ENCODE measurements around the gene RNF144B. TPM values are rescaled to one million over a fixed set of nuclear protein-coding genes. Genes with fewer than 3 reads are reported as not detected.

The RNF144B gene
- total RNA-seq, 2 donors from 2014 or later = 1.4 to 1.5 TPM

GRCh38 chr6:18342223-18342622, 44.9 kb upstream of the RNF144B start:
- Mint-ChIP-seq H3K4me3 (no peak overlapping the region), H3K9me3 (no peaks in the 10 kb centered on the region), H3K27me3 (ENCODE audit: insufficient read depth) (no peaks in the 10 kb centered on the region), H3K4me1 (peaks cover 5% of the 10 kb centered on the region), H3K27ac (no peak overlapping the region), H3K36me3 (ENCODE audit: low read depth) (no peaks in the 10 kb centered on the region)
- no peak for DNase-seq
- no peak overlapping the region for H3K4me3 ChIP-seq (ENCODE audit: low read length)
- H3K27ac ChIP-seq (ENCODE audit: low read depth, low read length) = no peak overlapping the region
- no peaks in the 10 kb centered on the region for H3K27me3 ChIP-seq (ENCODE audit: control insufficient read depth, insufficient read depth, low read length, poor library complexity, severe bottlenecking)
- WGBS, 2 experiments (ENCODE audit: insufficient coverage in 1 of 2, insufficient read length in 1 of 2) = 67% methylated on average over 3 of the region's 3 CpGs; no CpG with 5 or more reads in 1 of the 2 experiments
- no peaks in the 10 kb centered on the region for H3K9me3 ChIP-seq (ENCODE audit: control insufficient read depth, low read length)
- no peaks in the 10 kb centered on the region for H3K36me3 ChIP-seq (ENCODE audit: control insufficient read depth, insufficient read depth, low read length)
- H3K4me1 ChIP-seq (ENCODE audit: control insufficient read depth, insufficient read depth, low read length) = no peaks in the 10 kb centered on the region
- no peak for TF ChIP-seq CTCF (conservative IDR thresholded peaks at IDR 0.05)
- no peak overlapping the region for H3K9ac ChIP-seq (ENCODE audit: extremely low read depth, low read length, poor library complexity, severe bottlenecking)

- no peak overlapping the region for H3K9ac ChIP-seq (ENCODE audit: extremely low read depth, low read length, poor library complexity, severe bottlenecking)
Measured at GRCh38 chr6:18343741-18344140, 43.4 kb upstream of the RNF144B start.

GRCh38 chr6:18347021-18347577, 40.1 kb upstream of the RNF144B start:
- WGBS, 2 experiments (ENCODE audit: insufficient coverage in 1 of 2, insufficient read length in 1 of 2) = 91 to 95% methylated on average over 3 to 4 of the region's 4 CpGs
- no peaks in the 10 kb centered on the region for H3K36me3 ChIP-seq (ENCODE audit: control insufficient read depth, insufficient read depth, low read length)
- Mint-ChIP-seq H3K4me3 (no peak overlapping the region), H3K9me3 (no peaks in the 10 kb centered on the region), H3K4me1 (no peaks in the 10 kb centered on the region), H3K27me3 (ENCODE audit: insufficient read depth) (no peaks in the 10 kb centered on the region), H3K36me3 (ENCODE audit: low read depth) (no peaks in the 10 kb centered on the region), H3K27ac (no peak overlapping the region)
- H3K27ac ChIP-seq (ENCODE audit: low read depth, low read length) = no peak overlapping the region
- H3K4me1 ChIP-seq (ENCODE audit: control insufficient read depth, insufficient read depth, low read length) = no peaks in the 10 kb centered on the region
- no peak overlapping the region for H3K9ac ChIP-seq (ENCODE audit: extremely low read depth, low read length, poor library complexity, severe bottlenecking)
- H3K27me3 ChIP-seq (ENCODE audit: control insufficient read depth, insufficient read depth, low read length, poor library complexity, severe bottlenecking) = peaks cover 9% of the 10 kb centered on the region
- H3K4me3 ChIP-seq (ENCODE audit: low read length) = no peak overlapping the region
- no peak for TF ChIP-seq CTCF (conservative IDR thresholded peaks at IDR 0.05)
- no peaks in the 10 kb centered on the region for H3K9me3 ChIP-seq (ENCODE audit: control insufficient read depth, low read length)
- no peak for DNase-seq

More at GRCh38 chr6:18343741-18344140, 43.4 kb upstream of the RNF144B start:
- TF ChIP-seq CTCF (conservative IDR thresholded peaks at IDR 0.05) = no peak
- Mint-ChIP-seq H3K36me3 (ENCODE audit: low read depth) (no peaks in the 10 kb centered on the region), H3K4me1 (peaks cover 5% of the 10 kb centered on the region), H3K4me3 (no peak overlapping the region), H3K27me3 (ENCODE audit: insufficient read depth) (no peaks in the 10 kb centered on the region), H3K9me3 (no peaks in the 10 kb centered on the region), H3K27ac (no peak overlapping the region)
- no peaks in the 10 kb centered on the region for H3K27me3 ChIP-seq (ENCODE audit: control insufficient read depth, insufficient read depth, low read length, poor library complexity, severe bottlenecking)
- WGBS, 2 experiments (ENCODE audit: insufficient coverage in 1 of 2, insufficient read length in 1 of 2) = 79 to 100% methylated on average over 1 to 2 of the region's 2 CpGs
- H3K4me3 ChIP-seq (ENCODE audit: low read length) = no peak overlapping the region
- no peak overlapping the region for H3K27ac ChIP-seq (ENCODE audit: low read depth, low read length)
- H3K9me3 ChIP-seq (ENCODE audit: control insufficient read depth, low read length) = no peaks in the 10 kb centered on the region
- no peaks in the 10 kb centered on the region for H3K36me3 ChIP-seq (ENCODE audit: control insufficient read depth, insufficient read depth, low read length)
- H3K4me1 ChIP-seq (ENCODE audit: control insufficient read depth, insufficient read depth, low read length) = no peaks in the 10 kb centered on the region
- DNase-seq = no peak

All from endodermal cell (in vitro differentiated cells).